NCI-H2227 treated with DMSO at 0.1 percent for 48 hours (cell line): Measurements from ENCODE around the gene LIN54.

Source experiments
- DNase-seq: peaks from one replicate; lab custom pipeline; 2025; lab: John Stamatoyannopoulos, UW

Gene LIN54

GRCh38 chr4:82890901-82891706 is 119.5 kb downstream of the LIN54 start, which contains the start of gene SEC31A:
Gene SEC31A, minus strand, starts transcription at chr4:82891153. Its CDS starts 9,217 bp downstream, at chr4:82881936.
- DNase-seq = peak; percentile 82

GRCh38 chr4:82890528-82890900 is 120.1 kb downstream of the LIN54 start:
- no peak for DNase-seq

GRCh38 chr4:82889287-82889686 is 121.3 kb downstream of the LIN54 start:
- DNase-seq = no peak

GRCh38 chr4:82886147-82886942 is 124.3 kb downstream of the LIN54 start:
- no peak for DNase-seq

- DNase-seq = no peak
Observed at GRCh38 chr4:82885410-82885809, 125.2 kb downstream of the LIN54 start.
